K562 (cell line): Measurements from ENCODE around the gene GPRIN1. TPM values are rescaled to one million over a fixed set of nuclear protein-coding genes. Genes with fewer than 3 reads are reported as not detected.
A peak's percentile ranks its signal among the peaks of the same experiment; 100 is the strongest.

ENCODE experiments used
- ATAC-seq: fragments of 200-7000 bp; cut with Tn5 transposase; 3 replicates; pipeline ENCODE4 v1.9.1; 2020; ENCODE audit warnings: moderate library complexity
- BruUV-seq: library from RNA; stranded (reverse); fragments of 400-500 nt; replicated peaks from 2 replicates; lab custom pipeline; 2021; lab: Mats Ljungman, UMichigan
- CTCF ChIA-PET: fragments of 300-600 bp; formaldehyde crosslinking; extraction: SDS; loops from one replicate; lab custom pipeline; 2021; ENCODE audit warnings: low intra/inter-chr PET ratio; lab: Yijun Ruan, JAX
- POLR2A ChIA-PET: fragments of 300-600, 350-650 bp; sonication (Branson Sonifier 250); formaldehyde crosslinking; extraction: SDS; loops from one replicate; lab custom pipeline; 2021; ENCODE audit warnings: antibody characterized with exemption, inconsistent platforms; lab: Yijun Ruan, JAX
- DNase-seq, 4 experiments: peaks; one replicate each; pipeline versions ENCODE4 v3.0.0 to v3.0.0-alpha.2; 2011 to 2018; ENCODE audit warnings: low spot score in 3 of 4, mixed read lengths in 3 of 4; ENCODE audit errors: extremely low read depth in 1 of 4
- FAIRE-seq: peaks from 2 replicates; lab custom pipeline; 2011; peaks lifted over from hg19 to GRCh38; lab: Jason Lieb, UNC
- H2AFZ ChIP-seq: 2 replicates; pipeline ENCODE4 v1.6.0; 2011; ENCODE audit warnings: low read depth, low read length, control low read depth, inconsistent platforms
- H3K27ac ChIP-seq: fragments of 200-600 bp; 3 replicates; pipeline ENCODE4 v1.8.0; 2011; ENCODE audit warnings: low read depth, mild to moderate bottlenecking, control low read depth, inconsistent platforms, low read length, moderate library complexity, mixed read lengths; ENCODE audit errors: extremely low read depth
- H3K27me3 ChIP-seq, 2 experiments: fragments of 300-600 bp in 1 of 2; 2 replicates in 1 of 2; 3 replicates in 1 of 2; pipeline versions ENCODE4 v1.6.0 to v1.8.0; 2011; ENCODE audit warnings: inconsistent platforms in 2 of 2, low read length in 2 of 2, mild to moderate bottlenecking in 1 of 2, mixed read lengths in 1 of 2, moderate library complexity in 1 of 2; ENCODE audit not compliant: control insufficient read depth in 2 of 2, insufficient read depth in 2 of 2
- H3K36me3 ChIP-seq: fragments of 300-600 bp; 3 replicates; pipeline ENCODE4 v1.8.0; 2011; ENCODE audit warnings: mild to moderate bottlenecking, low read length, inconsistent platforms; ENCODE audit not compliant: control insufficient read depth, insufficient read depth
- H3K4me1 ChIP-seq, 2 experiments: fragments of 200-600 bp in 1 of 2; replicated peaks in 1 of 2; 2 replicates in 1 of 2; 3 replicates in 1 of 2; pipeline versions ENCODE4 v1.5.1 to v1.8.0; 2011; ENCODE audit warnings: inconsistent platforms in 2 of 2, low read length in 2 of 2, mild to moderate bottlenecking in 1 of 2, mixed read lengths in 1 of 2, moderate library complexity in 1 of 2; ENCODE audit not compliant: control insufficient read depth in 2 of 2, insufficient read depth in 2 of 2
- H3K4me2 ChIP-seq: 2 replicates; pipeline ENCODE4 v1.6.1; 2011; ENCODE audit warnings: low read length, control low read depth, inconsistent platforms, mixed read lengths; ENCODE audit not compliant: insufficient read depth
- H3K4me3 ChIP-seq: fragments of 200-600 bp; sonication (generic), shearing (Covaris generic); 2 replicates; pipeline ENCODE4 v1.5.1; 2016; ENCODE audit warnings: control low read depth, inconsistent platforms
- H3K79me2 ChIP-seq: fragments of 200-600 bp; 3 replicates; pipeline ENCODE4 v1.8.0; 2011; ENCODE audit warnings: low read length, inconsistent platforms; ENCODE audit not compliant: control insufficient read depth, insufficient read depth
- H3K9ac ChIP-seq, 2 experiments: 2 replicates each; pipeline versions ENCODE4 v1.6.0 to v1.6.1; 2011; ENCODE audit warnings: low read depth in 2 of 2, low read length in 2 of 2, control low read depth in 1 of 2, inconsistent platforms in 1 of 2, mild to moderate bottlenecking in 1 of 2, mixed read lengths in 1 of 2; ENCODE audit not compliant: insufficient read depth in 1 of 2
- H3K9me1 ChIP-seq: one replicate; pipeline ENCODE4 v1.6.0; 2011; ENCODE audit warnings: inconsistent platforms, mild to moderate bottlenecking, low read length, moderate library complexity; ENCODE audit not compliant: control insufficient read depth, insufficient read depth
- H3K9me3 ChIP-seq: replicated peaks from 2 replicates; pipeline ENCODE4 v1.5.1; 2011; ENCODE audit warnings: low read depth, low read length, inconsistent platforms; ENCODE audit not compliant: control insufficient read depth, insufficient read depth
- H4K20me1 ChIP-seq: replicated peaks from 2 replicates; pipeline ENCODE4 v1.6.1; 2011; ENCODE audit warnings: low read length, inconsistent platforms, mixed read lengths; ENCODE audit not compliant: control insufficient read depth, insufficient read depth
- BRD9 ChIP-seq: fragments of 450-650 bp; IDR thresholded peaks from 2 replicates; pipeline ENCODE4 v1.6.1; 2018; ENCODE audit warnings: low read depth; ENCODE audit not compliant: partially characterized antibody
- IFI16 ChIP-seq: fragments of 250-450 bp; sonication (Bioruptor Pico); IDR thresholded peaks from 2 replicates; pipeline ENCODE4 v2.1.2; 2022; ENCODE audit warnings: mild to moderate bottlenecking, inconsistent platforms
- NFE2L1 ChIP-seq: fragments of 450-650 bp; IDR thresholded peaks from 2 replicates; pipeline ENCODE4 v1.6.1; 2016; ENCODE audit warnings: missing genetic modification characterization, low read depth, mild to moderate bottlenecking, missing compliant biosample characterization, moderate library complexity, borderline replicate concordance
- PHB ChIP-seq: fragments of 250-450 bp; sonication (Bioruptor Pico); IDR thresholded peaks from 2 replicates; pipeline ENCODE4 v1.5.0; 2021
- PRDM10 ChIP-seq: fragments of 450-650 bp; IDR thresholded peaks from 2 replicates; pipeline ENCODE4 v1.6.1; 2018; ENCODE audit not compliant: partially characterized antibody
- RBM25 ChIP-seq: fragments of 200-400 bp; formaldehyde crosslinking; IDR thresholded peaks from 2 replicates; pipeline ENCODE4 v1.6.1; 2018; ENCODE audit warnings: low read length, low read depth, moderate library complexity; ENCODE audit not compliant: severe bottlenecking
- SP1 ChIP-seq: sonication (generic); formaldehyde crosslinking; IDR thresholded peaks from 2 replicates; pipeline ENCODE4 v1.8.1; 2022; ENCODE audit warnings: mild to moderate bottlenecking, missing genetic modification reagents
- YBX1 ChIP-seq: fragments of 450-650 bp; IDR thresholded peaks from 2 replicates; pipeline ENCODE4 v1.7.1; 2016; ENCODE audit warnings: mild to moderate bottlenecking
- ZNF12 ChIP-seq: sonication (generic); formaldehyde crosslinking; IDR thresholded peaks from 2 replicates; pipeline ENCODE4 v1.4.0; 2020; ENCODE audit warnings: mild to moderate bottlenecking, missing genetic modification reagents
- WGBS: fragments of 100-300 bp; shearing (Covaris generic); methylation state at CpG from one replicate; pipeline ENCODE4 v1.1.6; 2016; ENCODE audit warnings: low coverage, mixed read lengths; ENCODE audit not compliant: insufficient coverage; ENCODE audit errors: missing lambda C conversion rate; 5-methylcytosine and 5-hydroxymethylcytosine counted together
- in situ Hi-C: fragments of 300-500 bp; cut with MboI; formaldehyde crosslinking; loops from 4 replicates; pipeline ENCODE4 v1.15.0; 2018; ENCODE audit warnings: inconsistent platforms, mixed read lengths
- intact Hi-C: fragments of 100-400 bp; cut with micrococcal nuclease; formaldehyde crosslinking; loops from 2 replicates; pipeline ENCODE4 v1.14.2; 2022
- polyA plus RNA-seq, 8 experiments: library from polyadenylated mRNA; depleted of rRNA in 4 of 8; stranded (reverse) in 5 of 8; unstranded in 3 of 8; fragments of >200 nt; fragmentation: Nextera tagmentation in 2 of 8; fragmentation: Illumina TruSeq in 1 of 8; extraction: Ambion mirVana in 2 of 8; extraction: Trizol in 1 of 8; gene quantifications; 2 replicates each; pipeline versions ENCODE4 v1.2.1 to v1.2.3, GENCODE V29; 2011 to 2014; ENCODE audit warnings: inconsistent platforms in 1 of 8, missing spikeins in 1 of 8
- total RNA-seq, 7 experiments: library from RNA; depleted of rRNA in 6 of 7; stranded (reverse); fragments of >200 nt in 6 of 7; fragmentation: Illumina TruSeq in 2 of 7; extraction: Trizol in 2 of 7; gene quantifications; 2 replicates each; pipeline versions ENCODE4 v1.2.1 to v1.2.3, GENCODE V29; 2011 to 2021; ENCODE audit warnings: low replicate concordance in 1 of 7

The GPRIN1 gene
- total and polyA plus RNA-seq, 9 of the 15 experiments (the other 6 are each of a cell fraction or from before 2014, with no cell fraction given) = 0.15 to 11.6 (median 4.4) TPM

- FAIRE-seq (no peak), ATAC-seq (no peak), DNase-seq (no peak)
- Histone ChIP-seq H3K4me3 (no peak overlapping the region), H4K20me1 (peaks cover 12% of the 10 kb centered on the region; the same call in 1 of the 2 replicates), H3K9ac (no peak overlapping the region), H3K27me3 (peaks cover 27 to 73% of the 10 kb centered on the region in 2 experiments), H3K36me3 (no peaks in the 10 kb centered on the region), H3K4me1 (peaks cover 2 to 33% of the 10 kb centered on the region in 2 experiments; a peak in 4 of 5 replicates), H3K9me1 (no peaks in the 10 kb centered on the region), H3K27ac (no peak overlapping the region), H3K79me2 (no peaks in the 10 kb centered on the region), H3K4me2 (no peak overlapping the region), H2AFZ (no peak overlapping the region), H3K9me3 (no peaks in the 10 kb centered on the region)
- POLR2A ChIA-PET = interaction anchor here (0.6 to 1.1 kb wide), 3 partner anchors 22 to 257 kb away, joined by 3 to 5 read pairs (median 4); partner anchors contain the start of genes FAF2 and TSPAN17
- in situ Hi-C loops (no loop called here), intact Hi-C loops (no loop called here)
- no TSS peak for BruUV-seq
- TF ChIP-seq IFI16 (no peak), RBM25 (no peak), YBX1 (no peak), SP1 (CRISPR knock-in tag) (no peak), ZNF12 (CRISPR knock-in tag) (no peak), NFE2L1 (tag) (no peak), BRD9 (no peak), PHB (CRISPR knock-in tag) (no peak), PRDM10 (peak; percentile 14)
- CTCF ChIA-PET = no interaction called here
- 11% methylated on average over 9 of the region's 9 CpGs for WGBS
Measured at GRCh38 chr5:176624938-176625337, 15.0 kb upstream of the GPRIN1 start.
